MCF 10A (cell line): ENCODE measurements around the gene CHD5. TPM values are rescaled to one million over a fixed set of nuclear protein-coding genes. Genes with fewer than 3 reads are reported as not detected.

ENCODE experiments used
- BruUV-seq: library from RNA; stranded (reverse); fragments of 400-500 nt; replicated peaks from 2 replicates; lab custom pipeline; 2021; lab: Mats Ljungman, UMichigan
- CTCF ChIA-PET: fragments of 300-600 bp; sonication (Branson Sonifier 250); formaldehyde crosslinking; extraction: SDS; loops from one replicate; lab custom pipeline; 2021; ENCODE audit warnings: antibody characterized with exemption, inconsistent platforms; lab: Yijun Ruan, JAX
- POLR2A ChIA-PET: fragments of 300-600, 350-650 bp; sonication (Branson Sonifier 250); formaldehyde crosslinking; extraction: SDS; loops from one replicate; lab custom pipeline; 2020; ENCODE audit warnings: antibody characterized with exemption, inconsistent platforms; lab: Yijun Ruan, JAX
- DNase-seq: peaks from one replicate; pipeline ENCODE4 v3.0.0-alpha.2; 2018; ENCODE audit not compliant: unreplicated experiment
- H3K27ac Mint-ChIP-seq: one replicate; pipeline ENCODE4 v1.8.0; 2022; ENCODE audit warnings: mild to moderate bottlenecking, low read depth, mixed read lengths; ENCODE audit not compliant: unreplicated experiment
- H3K27me3 Mint-ChIP-seq: one replicate; pipeline ENCODE4 v1.8.0; 2022; ENCODE audit warnings: mixed read lengths; ENCODE audit not compliant: insufficient read depth, unreplicated experiment
- H3K36me3 Mint-ChIP-seq: one replicate; pipeline ENCODE4 v1.8.0; 2022; ENCODE audit warnings: mild to moderate bottlenecking, moderate library complexity, mixed read lengths; ENCODE audit not compliant: insufficient read depth, unreplicated experiment
- H3K4me1 Mint-ChIP-seq: one replicate; pipeline ENCODE4 v1.8.0; 2022; ENCODE audit warnings: mixed read lengths; ENCODE audit not compliant: insufficient read depth, unreplicated experiment
- H3K4me3 Mint-ChIP-seq: one replicate; pipeline ENCODE4 v1.8.0; 2022; ENCODE audit warnings: mild to moderate bottlenecking, moderate library complexity, mixed read lengths; ENCODE audit not compliant: unreplicated experiment
- H3K9me3 Mint-ChIP-seq: one replicate; pipeline ENCODE4 v1.8.0; 2022; ENCODE audit warnings: mixed read lengths; ENCODE audit not compliant: unreplicated experiment
- CTCF ChIP-seq: fragments of 200-600 bp; IDR thresholded peaks from one replicate; pipeline ENCODE4 v1.8.0; 2022; ENCODE audit warnings: antibody characterized with exemption, mild to moderate bottlenecking; ENCODE audit not compliant: unreplicated experiment
- intact Hi-C: fragments of 100-400 bp; cut with micrococcal nuclease; formaldehyde crosslinking; loops from 2 replicates; pipeline ENCODE4 v1.14.1; 2022
- total RNA-seq: library from RNA; stranded (reverse); gene quantifications from 2 replicates; pipeline ENCODE4 v1.2.3, GENCODE V29; 2022

CHD5 gene
- total RNA-seq, 1 experiment from 2014 or later: 0.07 TPM

DNA sequence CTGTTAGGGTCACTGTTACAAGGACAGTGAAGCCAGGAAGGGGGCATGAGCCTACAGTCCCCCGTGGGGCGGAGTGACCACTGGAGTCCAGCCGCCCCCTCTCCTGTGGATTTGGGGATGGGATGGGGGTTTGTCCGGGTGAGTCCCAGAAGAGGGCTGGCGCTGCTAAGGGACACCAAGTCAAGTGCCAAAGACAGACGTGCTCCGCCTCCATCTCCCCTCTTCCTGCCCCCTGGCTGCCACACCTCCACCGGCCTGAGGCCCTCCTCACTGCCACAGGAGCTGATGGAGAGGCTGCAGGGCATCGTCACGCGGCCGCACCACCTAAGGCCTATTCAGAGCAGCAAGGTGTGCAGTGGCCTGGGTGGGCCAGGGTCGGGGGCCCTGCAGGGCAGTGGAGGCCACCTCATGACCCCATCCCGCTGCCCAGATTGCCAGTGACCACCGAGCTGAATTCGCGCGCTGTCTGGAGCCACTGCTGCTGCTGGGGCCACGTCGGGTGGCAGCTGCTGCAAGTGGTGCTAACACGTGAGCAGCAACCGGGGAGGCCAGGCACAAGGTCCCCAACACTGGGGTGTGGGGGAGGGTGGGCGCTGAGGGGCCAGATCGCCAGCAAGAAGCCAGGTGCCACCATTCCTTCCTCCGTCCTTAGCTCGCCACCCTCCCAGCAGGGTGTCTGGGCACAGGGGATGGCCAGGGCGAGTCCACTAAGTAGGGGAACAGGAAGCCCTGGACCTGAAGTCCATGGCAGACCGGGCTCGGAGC lies 30.7 kb upstream of the CHD5 start:
- Mint-ChIP-seq H3K4me1 (no peaks in the 10 kb centered on the region), H3K27me3 (no peaks in the 10 kb centered on the region), H3K4me3 (no peak overlapping the region), H3K36me3 (no peaks in the 10 kb centered on the region), H3K27ac (no peak overlapping the region), H3K9me3 (no peaks in the 10 kb centered on the region)
- TF ChIP-seq CTCF: no peak
- ChIA-PET POLR2A (interaction anchor here (0.6 kb wide), 1 partner anchor 10 kb away, joined by 3 read pairs; no protein-coding TSS in a partner anchor), CTCF (interaction anchor here (0.7 kb wide), 1 partner anchor 17 kb away, joined by 5 read pairs; no protein-coding TSS in a partner anchor)
- intact Hi-C loops: no loop called here
- no TSS peak for BruUV-seq
- no peak for DNase-seq

DNA sequence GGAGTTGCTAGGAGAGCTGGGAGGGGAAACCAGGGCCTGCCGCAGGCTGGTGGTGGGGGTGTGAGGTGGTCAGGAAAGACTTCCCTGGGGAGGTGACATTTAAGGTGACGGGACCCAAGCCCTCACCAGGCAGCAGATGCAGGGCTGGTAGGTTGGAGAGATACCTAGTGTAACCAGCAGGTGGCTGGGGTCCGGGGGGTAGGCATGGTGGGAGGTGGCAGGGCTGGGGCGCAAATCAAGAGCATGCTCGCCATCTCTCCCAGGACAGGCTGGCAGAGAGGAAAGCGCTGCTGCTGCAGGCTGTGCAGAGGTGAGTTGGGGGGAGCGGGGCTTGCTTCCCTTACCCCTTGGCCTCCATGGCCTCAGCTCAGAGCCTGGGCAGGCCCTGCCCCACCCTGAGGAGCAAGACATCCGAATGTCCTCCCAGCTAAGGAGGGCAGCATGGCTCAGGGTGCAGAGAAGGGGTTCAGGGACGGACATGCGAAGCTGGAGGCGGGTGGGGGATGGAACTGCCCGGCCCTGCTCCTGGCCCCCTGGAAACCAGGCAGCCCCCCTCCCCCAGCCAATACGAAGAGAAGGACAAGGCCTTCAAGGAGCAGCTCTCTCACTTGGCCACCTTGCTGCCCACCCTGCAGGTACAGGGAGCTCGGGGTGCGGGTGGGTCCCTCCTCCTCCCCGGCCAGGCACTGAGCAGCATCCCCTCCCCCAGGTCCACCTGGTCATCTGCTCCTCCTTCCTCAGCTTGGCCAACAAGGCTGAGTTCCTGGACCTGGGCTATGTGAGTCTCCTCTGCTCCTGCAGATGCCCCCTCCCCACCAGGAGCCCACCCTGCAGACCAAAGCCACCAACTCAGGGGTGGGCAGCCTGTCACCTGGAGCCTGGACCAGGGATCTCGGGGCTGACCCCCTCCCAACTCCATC lies 29.8 kb upstream of the CHD5 start:
- Mint-ChIP-seq H3K4me3 (no peak overlapping the region), H3K4me1 (no peaks in the 10 kb centered on the region), H3K36me3 (no peaks in the 10 kb centered on the region), H3K9me3 (no peaks in the 10 kb centered on the region), H3K27me3 (no peaks in the 10 kb centered on the region), H3K27ac (no peak overlapping the region)
- intact Hi-C loops: loop anchor here (10.0 kb wide), 1 partner anchor 155 kb away; no protein-coding TSS in a partner anchor
- DNase-seq: no peak
- no TSS peak for BruUV-seq
- CTCF ChIA-PET: interaction anchor here (0.7 kb wide), 1 partner anchor 18 kb away, joined by 5 read pairs; no protein-coding TSS in a partner anchor
- POLR2A ChIA-PET: interaction anchor here (0.5 to 0.6 kb wide), 2 partner anchors 11 to 13 kb away, joined by 3 read pairs; no protein-coding TSS in a partner anchor
- no peak for TF ChIP-seq CTCF

DNA sequence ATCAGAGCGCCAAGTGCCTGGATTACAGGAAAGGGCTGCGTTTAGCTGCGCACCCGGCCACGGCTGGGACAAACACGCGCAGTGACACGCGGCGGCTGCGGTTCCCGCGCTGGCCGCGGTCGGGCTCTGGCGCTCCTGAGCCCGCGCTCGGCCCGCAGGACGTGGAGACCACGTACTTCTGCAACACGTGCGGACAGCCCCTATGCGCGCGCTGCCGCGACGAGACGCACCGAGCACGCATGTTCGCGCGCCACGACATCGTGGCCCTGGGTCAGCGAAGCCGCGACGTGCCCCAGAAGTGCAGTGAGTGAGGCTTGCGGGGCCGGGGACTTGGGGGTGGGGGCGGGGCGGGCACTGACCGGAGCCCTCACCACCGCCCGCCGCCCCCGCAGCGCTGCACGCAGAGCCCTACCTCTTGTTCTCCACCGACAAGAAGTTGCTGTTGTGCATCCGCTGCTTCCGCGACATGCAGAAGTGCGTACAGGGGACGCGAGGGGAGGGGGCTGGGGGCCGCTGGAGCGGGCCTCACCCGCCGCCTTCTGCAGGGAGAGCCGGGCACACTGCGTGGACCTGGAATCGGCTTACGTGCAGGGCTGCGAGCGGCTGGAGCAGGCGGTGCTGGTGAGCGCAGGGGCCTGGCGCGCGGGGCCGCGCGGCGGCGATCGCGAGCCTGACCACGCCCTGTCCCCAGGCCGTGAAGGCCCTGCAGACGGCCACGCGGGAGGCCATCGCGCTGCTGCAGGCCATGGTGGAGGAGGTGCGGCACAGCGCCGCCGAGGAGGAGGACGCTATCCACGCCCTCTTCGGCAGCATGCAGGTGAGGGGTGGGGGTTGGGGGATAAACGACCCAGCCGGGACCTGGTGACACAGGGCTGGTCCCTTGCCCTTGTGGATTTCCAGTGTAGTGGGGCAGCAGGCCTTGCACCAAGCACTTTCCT lies 28.9 kb upstream of the CHD5 start:
- BruUV-seq: no TSS peak
- intact Hi-C loops: loop anchor here (10.0 kb wide), 1 partner anchor 154 kb away; no protein-coding TSS in a partner anchor
- POLR2A ChIA-PET: interaction anchor here (0.5 to 1.2 kb wide), 3 partner anchors 12 to 28 kb away, joined by 3 to 4 read pairs (median 3); no protein-coding TSS in a partner anchor
- H3K36me3 Mint-ChIP-seq: no peaks in the 10 kb centered on the region
- H3K4me1 Mint-ChIP-seq: no peaks in the 10 kb centered on the region
- H3K27me3 Mint-ChIP-seq: no peaks in the 10 kb centered on the region
- DNase-seq: no peak
- CTCF ChIA-PET: no interaction called here
- no peak overlapping the region for H3K27ac Mint-ChIP-seq
- H3K4me3 Mint-ChIP-seq: no peak overlapping the region
- TF ChIP-seq CTCF: no peak
- no peaks in the 10 kb centered on the region for H3K9me3 Mint-ChIP-seq
